GM12865 (cell line): ENCODE measurements around the gene ONECUT3.
"Not testable (repeated sequence)": the region's sequence is repeated elsewhere in the genome, so short reads cannot be mapped to it uniquely, and the experiment has no call there.

Experiments used
- DNase-seq: peaks from one replicate; pipeline ENCODE4 v3.0.0; 2010; ENCODE audit warnings: low read depth
- H3K4me3 ChIP-seq: 2 replicates; pipeline ENCODE4 v1.5.1; 2011; ENCODE audit warnings: mild to moderate bottlenecking, low read depth, low read length, control low read depth
- TF ChIP-seq, protein P1 (sequence below): IDR thresholded peaks from 2 replicates; pipeline ENCODE4 v1.5.1; 2011; ENCODE audit warnings: low read length, control low read depth, low read depth, inconsistent platforms; ENCODE audit not compliant: insufficient read depth; ENCODE audit errors: missing control alignments

ONECUT3 gene

GRCh38 chr19:1787116-1787515 is 33.8 kb downstream of the ONECUT3 start:
- TF ChIP-seq, protein P1, sequence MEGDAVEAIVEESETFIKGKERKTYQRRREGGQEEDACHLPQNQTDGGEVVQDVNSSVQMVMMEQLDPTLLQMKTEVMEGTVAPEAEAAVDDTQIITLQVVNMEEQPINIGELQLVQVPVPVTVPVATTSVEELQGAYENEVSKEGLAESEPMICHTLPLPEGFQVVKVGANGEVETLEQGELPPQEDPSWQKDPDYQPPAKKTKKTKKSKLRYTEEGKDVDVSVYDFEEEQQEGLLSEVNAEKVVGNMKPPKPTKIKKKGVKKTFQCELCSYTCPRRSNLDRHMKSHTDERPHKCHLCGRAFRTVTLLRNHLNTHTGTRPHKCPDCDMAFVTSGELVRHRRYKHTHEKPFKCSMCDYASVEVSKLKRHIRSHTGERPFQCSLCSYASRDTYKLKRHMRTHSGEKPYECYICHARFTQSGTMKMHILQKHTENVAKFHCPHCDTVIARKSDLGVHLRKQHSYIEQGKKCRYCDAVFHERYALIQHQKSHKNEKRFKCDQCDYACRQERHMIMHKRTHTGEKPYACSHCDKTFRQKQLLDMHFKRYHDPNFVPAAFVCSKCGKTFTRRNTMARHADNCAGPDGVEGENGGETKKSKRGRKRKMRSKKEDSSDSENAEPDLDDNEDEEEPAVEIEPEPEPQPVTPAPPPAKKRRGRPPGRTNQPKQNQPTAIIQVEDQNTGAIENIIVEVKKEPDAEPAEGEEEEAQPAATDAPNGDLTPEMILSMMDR = no peak
- no peak for DNase-seq
- no peak overlapping the region for H3K4me3 ChIP-seq

GRCh38 chr19:1789261-1790041 is 36.1 kb downstream of the ONECUT3 start:
- no peak overlapping the region for H3K4me3 ChIP-seq
- TF ChIP-seq, protein P1 = no peak
- no peak for DNase-seq

- H3K4me3 ChIP-seq = no peak overlapping the region
- no peak for DNase-seq
- TF ChIP-seq, protein P1 = no peak
Observed at GRCh38 chr19:1790054-1790792, 36.9 kb downstream of the ONECUT3 start.

DNA sequence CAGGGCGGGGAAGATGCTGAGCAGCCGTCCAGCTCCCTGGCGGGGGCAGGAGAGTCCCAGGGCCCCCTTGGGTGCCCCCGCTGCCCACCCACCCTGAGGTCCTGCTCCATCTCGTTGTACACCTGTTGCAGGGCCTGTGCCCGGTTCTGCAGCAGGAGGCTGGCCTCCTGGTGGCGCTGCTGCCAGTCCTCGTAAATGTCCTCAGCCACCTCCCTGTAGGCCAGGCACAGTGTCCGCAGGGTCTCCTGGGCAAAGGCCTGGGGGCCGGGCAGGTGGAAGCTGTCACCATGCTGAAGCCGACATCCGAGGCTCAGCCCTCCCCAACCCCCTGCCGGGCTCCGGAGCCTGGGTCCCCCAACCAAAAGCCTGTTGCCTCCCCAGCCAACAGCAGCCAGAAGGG is 38.6 kb downstream of the ONECUT3 start:
- TF ChIP-seq, protein P1 = no peak

DNA sequence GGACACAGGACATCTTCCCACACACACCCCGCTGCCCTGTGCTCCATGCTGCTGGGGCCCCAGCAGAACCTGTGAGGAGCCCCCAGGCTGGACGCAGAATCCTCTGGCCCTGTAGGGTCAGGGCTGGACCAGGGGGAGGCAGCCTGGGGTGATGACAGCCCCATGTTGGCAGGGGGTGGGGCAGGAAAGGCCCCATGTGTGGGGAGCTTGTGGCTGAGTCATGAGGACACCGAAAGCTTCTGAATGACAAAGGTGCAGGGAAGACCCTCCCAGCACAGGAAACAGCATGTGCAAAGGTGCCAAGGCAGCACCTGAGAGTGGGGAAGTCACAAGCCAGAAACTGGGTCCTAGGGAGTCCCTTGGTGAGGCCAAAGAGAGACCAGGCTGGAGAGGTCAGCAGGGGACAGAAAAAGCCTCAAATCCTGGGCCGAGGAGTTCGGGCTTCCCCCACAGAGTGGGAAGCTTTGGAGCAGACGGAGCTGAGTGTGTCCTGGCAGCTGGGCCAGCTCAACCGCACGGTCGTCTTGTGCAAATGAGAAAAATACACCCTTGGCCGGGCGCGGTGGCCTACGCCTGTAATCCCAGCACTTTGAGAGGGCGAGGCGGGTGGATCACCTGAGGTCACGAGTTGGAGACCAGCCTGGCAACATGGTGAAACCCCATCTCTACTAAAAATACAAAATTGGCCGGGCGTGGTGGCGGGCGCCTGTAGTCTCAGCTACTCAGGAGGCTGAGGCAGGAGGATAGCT is 41.3 kb downstream of the ONECUT3 start:
- TF ChIP-seq, protein P1 = no peak
- no peak overlapping the region for H3K4me3 ChIP-seq
- no peak for DNase-seq

More for the DNA sequence above, 38.6 kb downstream of the ONECUT3 start:
- DNase-seq = no peak
- H3K4me3 ChIP-seq = no peak overlapping the region

GRCh38 chr19:1796395-1797142 is 43.3 kb downstream of the ONECUT3 start:
- no peak overlapping the region for H3K4me3 ChIP-seq

DNA sequence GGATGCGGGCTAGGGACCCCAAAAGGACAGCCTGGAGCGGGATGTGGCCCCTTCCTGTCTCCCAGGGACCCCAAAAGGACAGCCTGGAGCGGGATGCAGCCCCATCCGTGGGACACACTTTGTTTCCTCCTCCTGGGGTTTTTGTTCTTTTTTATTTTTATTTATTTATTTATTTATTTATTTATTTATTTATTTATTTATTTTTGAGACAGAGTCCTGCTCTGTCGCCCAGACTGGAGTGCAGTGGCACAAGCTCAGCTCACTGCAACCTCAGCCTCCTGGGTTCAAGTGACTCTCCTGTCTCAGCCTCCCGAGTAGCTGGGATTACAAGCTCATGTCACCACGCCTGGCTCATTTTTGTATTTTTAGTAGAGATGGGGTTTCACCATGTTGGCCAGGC is 44.0 kb downstream of the ONECUT3 start:
- not testable (repeated sequence) for H3K4me3 ChIP-seq, DNase-seq

More at GRCh38 chr19:1796395-1797142, 43.3 kb downstream of the ONECUT3 start:
- no peak for DNase-seq
- TF ChIP-seq, protein P1 = no peak
